Measurements from ENCODE around the gene UGT1A3.

The UGT1A3 gene

DNA sequence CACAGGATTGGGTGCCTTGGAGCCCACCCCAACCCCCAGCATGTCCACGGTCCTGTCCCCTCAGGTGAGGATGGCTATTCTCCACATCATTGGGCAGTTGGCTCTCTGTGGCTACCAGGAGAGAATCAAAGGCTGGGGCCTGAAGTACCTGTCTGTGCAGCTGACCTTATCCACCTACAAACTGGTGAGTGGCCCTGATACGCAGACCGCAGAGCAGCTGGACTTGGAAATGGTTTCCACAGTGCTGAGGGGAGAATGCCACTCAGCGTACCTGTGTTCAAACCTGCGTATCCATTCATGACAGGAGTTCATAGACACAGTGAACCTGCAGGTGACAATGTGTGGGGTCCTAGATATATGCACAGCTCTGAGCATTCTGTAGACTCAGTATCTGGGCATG, 70.9 kb downstream of the UGT1A3 start:
- DNase-seq: no peak

DNA sequence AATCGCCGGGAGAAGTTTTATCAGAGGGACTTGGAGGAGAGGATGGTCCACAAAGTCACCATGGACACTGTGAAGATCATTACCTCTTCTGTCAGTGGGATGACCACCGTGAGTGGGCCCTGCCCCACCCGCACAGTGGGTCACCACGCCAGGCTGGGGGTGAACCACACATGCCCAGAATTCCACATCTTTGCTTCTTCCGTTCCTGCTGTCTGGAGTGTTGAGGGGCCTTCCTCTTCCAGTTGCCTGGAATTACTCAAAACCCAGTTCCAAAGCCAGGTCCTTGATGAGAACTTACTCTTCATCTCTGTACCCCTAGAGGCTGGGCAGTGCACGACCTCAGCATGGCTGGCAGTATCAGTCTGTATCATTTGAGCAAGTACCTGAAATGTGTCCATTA, 71.4 kb downstream of the UGT1A3 start:
- no peak for DNase-seq

DNA sequence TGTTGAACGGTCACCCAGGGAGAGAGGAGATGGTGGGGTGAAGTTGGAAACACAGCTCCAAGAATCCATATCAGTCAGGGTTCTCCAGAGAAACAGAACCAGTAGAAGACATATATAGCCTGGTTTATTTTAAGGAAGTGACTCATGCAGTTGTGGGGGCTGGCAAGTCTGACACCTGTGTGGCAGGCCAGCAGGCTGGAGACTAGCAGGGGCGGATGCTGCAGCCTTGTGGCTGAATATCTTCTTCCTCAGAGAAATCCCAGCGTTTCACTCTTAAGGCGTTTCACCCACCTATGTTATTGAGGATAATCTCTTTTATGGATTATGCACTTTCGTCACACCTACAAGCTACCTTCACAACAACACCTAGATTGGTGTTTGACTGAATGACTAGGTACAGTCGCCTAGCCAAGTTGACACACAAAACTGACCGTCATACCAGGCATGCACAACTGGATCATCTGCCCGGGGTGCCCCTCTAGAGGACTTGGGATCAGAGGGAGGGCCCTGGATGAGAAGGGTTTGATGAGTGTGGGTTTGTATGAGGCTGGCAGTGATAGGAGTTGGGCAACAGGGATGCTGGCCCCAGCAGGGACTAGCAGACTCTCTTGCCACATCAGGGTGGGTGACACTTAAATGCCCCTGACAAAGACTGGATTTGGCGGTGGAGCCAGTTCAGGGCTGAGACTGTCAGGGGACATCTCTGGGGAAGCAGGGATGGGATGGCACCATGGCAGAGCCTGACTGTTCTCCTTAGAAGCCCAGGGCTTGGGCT, 72.7 kb downstream of the UGT1A3 start:
- no peak for DNase-seq

DNA sequence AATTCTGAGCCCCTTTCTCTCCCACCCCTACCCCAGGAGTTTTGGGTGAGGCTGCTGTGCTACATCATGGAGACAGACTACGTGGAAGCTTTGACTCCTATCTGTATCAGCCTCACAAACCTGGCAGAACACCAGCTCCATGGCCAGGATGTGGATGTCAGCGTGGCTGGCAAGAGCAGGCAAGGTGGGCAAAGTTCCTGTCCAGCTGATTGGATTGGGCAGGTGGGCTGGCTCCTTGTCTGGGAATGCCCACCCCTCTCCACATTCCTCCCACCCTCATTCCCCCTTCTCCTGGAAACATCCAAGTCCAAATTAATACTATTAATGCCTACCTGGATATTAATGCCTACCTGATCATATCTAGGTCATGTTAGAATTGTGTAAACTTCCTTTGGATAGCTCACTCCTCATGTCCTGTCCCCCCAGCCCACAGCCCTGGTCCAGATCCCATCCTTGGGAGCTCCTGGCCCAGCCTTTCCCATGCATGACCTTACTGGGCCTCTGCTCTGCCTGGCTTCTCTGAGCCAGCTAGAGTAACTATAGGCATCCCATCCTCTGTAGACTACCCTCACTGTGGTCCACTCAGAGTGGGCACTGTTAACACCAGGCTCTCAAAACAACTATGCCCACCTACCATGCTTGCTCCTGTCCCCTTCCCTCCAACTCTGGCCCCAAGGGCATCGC, 73.4 kb downstream of the UGT1A3 start:
- no peak for DNase-seq

DNA sequence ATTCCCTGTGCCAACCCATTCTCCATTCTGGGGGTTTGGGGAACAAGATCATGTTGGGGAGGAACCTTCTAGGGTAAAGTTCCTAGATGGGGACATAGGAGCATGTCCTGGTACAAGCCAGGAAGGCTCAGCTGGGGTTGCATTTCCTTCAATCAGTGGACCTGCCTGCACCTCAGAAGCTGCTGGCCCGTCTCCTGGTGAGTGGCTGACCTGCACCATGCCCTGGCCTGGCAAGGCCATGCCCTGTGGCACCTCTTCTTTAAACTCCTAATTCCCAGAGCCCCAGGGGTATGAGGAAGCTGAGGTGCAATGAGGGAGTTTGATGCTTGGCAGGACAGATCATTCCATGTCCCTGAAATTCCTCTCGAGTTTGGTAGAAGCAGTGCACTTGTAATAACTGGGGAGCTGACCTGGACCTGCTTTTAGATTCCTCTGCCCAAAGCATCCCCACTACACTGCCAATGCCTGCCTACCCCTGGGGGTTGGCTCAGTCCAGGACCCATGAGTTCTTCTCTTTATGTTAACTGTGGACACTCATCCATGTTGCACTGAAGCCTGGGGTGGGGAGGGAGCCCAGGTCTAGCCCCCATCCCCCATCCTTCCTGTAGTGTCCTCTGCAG, 74.6 kb downstream of the UGT1A3 start:
- no peak for DNase-seq

DNA sequence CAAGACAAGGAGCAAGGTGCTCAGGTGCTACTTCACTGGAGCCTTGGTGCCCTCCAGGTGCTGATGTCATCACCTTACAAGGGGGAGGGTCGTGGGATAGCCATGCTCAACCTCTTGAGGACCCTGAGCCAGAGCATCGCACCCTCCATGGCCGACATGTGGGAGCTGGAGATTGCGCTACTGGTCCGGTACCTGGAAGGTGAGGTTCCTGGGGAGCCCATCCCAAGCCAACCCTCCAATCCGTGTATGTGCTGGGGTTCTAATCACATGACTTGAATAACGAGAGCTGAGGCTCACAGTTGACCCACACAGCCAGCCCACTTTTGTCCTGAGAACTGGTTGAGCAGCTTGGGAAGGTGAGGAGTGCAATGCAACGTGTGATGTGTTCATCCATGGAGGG, 75.2 kb downstream of the UGT1A3 start:
- no peak for DNase-seq

DNA sequence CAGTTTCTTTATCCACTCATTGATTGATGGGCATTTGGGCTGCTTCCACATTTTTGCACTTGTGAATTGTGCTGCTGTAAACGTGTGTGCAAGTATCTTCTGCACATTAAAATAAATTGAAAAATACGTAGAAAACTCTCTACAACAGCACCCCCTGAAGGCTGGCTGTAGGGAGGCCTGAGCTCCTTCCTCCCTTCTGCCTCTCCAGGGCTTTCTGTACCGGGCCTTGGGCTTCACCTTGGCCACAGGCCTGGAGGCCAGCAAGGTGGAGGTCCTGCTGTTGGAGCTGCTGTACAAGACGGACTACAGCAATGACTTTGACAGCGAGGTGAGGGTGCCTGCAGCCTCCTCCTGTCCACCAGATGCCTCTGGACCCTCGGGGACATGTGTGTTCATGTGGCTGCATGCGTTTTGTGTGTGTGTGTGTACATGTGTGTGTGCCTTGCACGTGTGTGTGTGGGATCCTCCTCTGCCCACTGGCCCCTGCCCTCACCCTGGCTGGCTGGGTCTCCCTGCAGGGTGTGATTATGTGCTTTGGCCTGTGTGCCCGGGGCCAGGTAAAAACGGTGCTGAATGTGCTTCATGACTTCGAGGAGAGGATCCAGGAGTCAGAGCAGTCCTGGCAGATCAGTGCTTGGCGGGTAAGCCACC, 78.5 kb downstream of the UGT1A3 start:
- DNase-seq: no peak

DNA sequence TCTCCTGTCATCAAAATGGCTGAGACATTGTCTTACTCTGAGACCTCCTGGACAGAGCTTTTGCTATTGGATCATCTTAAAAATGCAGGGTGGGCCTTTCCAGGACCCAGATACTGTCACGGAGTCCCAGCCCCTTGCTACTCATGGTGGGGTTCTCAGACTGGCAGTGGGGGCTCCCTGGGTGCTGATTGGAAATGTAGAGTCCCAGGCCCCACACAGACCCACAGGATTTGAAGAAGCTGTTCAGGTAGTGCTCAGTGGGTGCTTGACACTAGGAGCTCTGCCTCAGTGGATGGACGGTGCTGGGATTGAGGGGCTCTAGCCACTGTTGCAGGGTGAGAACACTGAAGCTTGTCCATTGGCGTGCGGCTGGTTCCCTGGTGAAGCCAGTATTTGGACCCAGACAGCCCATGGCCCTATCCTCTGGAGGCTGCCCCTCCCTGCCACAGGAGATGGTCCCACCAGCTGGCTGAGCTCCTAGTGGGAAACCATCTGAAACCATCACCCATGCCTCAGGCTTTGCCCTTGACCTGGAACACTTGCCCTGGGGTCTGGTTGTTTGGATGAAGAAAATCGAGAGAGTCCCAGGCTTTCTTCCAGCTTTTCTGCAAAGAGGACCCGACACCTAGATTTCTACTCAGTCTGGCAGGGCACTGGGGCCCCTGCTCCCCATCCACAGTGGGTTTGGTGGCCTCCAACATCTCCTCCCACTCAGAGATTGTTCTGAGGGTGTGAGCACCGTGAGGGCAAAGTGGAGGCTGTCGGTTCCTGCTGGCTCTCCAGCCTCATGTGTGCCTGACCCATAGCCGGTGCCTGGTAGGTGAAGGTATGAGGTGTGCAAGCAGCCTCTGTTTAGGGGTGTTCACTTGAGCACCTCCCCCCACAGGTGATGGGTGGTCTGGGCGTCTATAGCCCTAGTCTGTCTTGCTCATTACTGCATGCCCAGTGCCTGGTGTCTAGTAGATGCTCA, 79.4 kb downstream of the UGT1A3 start:
- DNase-seq: no peak

DNA sequence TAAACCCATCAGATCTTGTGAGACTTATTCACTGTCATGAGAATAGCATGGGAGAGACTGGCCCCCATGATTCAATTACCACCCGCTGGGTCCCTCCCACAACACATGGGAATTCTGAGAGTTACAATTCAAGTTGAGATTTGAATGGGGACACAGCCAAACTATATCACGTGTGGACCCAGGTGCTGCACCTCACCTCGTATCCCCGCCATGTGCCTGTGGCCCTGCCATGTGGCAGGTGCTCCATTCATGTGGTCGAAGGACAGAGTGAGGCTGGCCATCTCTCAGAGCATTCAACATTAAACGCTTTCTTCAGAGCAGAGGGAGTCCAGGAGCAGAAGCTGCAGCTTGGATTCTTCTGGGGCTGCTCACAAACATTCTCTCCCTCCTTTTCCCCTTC, 81.5 kb downstream of the UGT1A3 start:
- DNase-seq: no peak

DNA sequence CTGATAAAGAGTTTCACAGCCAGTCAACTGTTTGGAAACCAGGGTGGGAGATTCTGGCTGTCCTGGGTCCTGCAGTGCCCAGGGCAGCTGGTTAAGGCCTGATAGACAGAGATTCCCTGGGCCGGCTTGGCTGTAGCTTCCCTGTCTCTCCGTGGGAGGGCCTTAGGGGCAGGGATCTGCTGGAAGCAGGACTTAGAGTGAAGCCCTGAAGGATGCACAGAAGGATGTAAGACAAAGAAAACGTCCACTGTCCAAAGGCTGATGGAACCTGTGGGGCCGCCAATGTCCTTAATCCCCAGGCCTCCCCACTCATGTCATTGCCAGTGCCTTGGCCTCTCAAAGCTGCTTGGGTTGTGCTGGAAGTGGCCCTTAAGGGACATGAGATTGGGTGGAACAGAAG, 82.2 kb downstream of the UGT1A3 start:
- no peak for DNase-seq

DNA sequence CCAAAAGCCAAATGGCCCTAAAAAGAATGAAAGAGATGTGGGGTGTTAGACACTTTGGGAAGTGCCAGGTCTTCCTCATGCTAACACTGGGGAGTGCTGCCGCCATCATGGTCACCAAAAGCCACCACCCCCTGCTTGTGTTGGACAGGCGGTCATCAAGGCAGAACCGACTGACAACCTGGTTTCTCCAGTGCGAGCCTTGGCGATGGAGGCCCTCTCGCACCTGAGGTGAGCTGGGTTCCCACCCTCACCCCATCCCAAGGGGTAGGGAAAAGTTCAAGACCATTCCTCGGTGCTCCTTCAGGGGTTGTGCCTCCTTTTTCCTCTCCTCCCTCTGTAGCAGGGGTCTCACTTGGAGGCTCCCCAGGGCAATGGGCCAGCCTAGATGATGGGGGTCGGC, 82.9 kb downstream of the UGT1A3 start:
- no peak for DNase-seq

DNA sequence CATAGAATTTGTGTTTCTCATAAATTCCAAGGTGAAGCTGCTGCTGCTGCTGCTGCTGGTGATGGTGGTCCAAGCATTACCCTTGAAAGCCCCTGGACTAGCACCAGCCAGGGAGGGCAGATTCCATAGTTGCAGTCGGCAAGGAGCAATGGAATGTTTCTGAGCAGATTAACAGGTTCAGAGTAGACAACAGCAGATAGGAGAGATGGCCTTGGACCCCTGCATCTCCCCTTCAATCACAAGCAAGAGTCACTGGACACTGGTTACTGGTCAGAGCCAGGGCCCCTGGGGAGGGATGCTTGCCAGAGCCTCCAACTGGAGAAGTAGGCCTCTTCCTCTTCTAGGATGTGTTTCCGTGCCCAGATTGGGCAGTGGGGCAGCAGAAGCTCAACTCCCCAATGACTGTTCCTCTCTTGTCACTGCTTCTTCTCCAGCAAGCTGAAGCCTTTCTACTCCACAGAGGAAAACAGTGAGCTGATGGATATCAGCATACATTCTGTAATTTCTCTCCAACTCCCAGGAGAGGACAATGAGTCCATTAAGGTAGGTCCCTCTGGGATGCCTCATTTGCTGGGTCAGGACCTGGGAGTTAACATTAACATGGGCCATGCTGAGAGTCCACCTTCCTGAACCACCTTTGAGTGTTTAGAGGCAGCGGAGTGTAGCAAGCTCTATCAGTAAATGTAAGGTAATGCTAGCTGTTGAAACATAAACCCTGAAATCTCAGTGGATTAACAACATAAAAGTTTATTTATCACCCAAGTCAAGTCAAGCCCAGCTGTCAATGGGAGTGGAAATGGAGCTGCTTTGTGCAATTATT, 84.6 kb downstream of the UGT1A3 start:
- no peak for DNase-seq

DNA sequence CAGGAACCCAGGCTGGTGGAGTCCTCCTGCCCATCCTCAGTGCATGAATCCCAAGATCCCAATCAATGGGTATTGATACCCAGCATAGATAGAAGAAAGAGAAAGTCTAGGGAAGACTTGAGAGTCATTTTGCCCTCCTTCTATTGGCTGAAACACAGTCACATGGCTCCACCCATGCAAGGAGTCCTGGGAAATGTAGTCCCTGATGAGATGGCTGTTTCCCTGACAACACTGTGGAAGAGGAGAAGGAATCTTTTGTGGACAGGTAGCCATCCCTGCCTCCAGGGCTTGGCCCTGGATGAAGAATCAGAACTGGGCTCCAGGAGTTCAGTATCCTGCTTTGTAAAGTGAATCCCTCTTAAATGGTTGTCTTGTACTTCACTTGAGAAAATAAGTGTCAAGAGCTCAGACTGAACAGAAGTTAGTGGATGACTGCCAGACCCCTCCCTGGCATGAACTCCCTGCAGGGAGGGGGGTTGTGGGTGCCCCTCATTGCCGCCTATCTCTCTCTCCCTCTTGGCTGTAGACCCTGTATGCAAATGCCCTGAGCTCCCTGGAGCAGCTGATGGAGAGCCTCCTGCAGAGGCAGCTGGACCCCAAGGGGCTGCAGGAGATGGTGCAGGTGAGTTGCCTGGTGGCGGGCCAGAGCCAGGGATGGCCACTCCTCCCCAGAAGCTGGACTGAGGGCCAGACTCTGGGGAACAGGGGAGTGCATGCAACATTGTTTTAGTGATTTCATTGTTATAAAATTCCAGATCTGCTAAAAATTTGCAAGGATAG, 85.4 kb downstream of the UGT1A3 start:
- DNase-seq: no peak

DNA sequence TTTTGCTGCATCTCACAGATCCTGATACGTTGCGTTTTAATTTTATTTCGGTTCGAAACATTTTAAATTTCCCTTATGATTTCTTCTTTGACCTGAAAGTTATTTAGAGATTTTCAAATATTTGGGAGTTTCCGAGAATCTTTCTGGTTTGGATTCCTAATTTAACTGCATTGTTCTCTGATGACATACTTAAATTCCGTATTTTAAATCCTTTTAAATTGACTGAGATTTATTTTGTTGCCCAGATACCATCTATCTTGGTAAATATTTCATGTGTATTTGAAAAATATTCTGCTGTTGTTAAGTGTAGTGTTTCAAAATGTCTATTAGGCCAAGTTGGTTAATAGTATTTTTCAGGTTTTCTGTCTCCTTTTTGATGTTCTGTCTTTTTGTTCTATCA, 87.0 kb downstream of the UGT1A3 start:
- DNase-seq: no peak

DNA sequence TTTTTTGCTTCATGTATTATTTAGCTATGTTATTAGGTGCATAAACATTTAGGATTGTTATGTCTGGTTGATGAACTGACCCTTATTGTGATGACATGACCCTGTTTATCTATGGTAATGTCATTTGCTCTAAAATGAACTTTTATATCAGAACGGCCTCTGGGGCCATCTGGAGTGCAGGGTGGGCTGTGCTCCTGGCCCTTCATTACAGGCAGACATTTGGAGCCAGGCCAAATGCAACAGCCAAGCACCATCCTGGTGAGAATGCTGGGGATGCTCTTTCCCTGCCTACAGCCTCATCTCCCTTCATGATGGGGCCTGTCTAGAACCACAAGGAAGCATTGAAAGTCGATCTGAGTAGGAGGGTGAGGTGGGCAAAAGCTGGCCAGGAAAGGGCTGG, 87.5 kb downstream of the UGT1A3 start:
- no peak for DNase-seq

DNA sequence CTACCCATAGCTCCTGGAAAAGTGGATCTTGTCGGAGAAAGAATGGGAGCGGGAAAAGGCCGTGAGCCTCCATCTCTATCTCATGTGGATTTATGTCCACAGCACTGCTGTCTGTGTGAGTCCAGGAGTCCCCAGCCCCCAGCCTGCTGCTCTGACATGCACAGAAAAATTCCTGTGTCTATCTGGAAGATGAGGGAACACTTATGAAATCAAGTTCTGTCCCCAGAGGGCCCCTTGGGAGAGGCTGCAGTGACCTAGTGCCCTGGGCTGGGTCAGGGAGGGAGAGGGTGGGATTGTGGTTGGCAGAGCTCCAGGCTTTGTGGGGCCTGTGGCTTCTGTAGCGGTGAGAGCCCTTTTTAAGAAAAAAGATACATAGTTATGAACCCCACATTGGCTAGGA, 87.9 kb downstream of the UGT1A3 start:
- no peak for DNase-seq

DNA sequence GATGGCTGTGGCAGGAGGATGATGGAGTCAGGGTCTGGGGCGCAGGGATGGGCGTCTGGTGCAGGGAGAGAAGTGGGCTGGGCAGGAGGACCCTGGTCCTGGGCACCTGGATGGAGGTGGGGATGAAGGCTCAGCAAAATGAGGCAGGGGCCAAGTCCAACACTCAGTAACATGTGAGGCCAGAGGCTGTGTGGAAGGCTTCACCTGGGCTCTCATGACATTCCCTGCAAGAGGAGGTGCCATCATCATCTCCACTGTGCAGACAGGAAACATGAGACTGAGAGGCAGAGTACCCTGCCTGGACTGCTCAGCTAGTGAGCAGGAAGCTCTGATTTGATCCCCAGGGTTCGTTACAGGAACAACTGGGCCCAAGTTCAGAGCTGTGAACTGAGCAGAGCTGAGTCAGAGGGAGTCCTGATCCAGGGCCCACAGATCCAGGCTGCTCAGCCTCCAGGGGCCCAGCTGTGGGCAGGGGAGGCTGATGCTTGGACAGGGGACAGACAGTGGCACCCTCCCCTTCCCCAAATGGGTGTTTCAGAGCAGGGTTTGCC, 88.6 kb downstream of the UGT1A3 start:
- no peak for DNase-seq

DNA sequence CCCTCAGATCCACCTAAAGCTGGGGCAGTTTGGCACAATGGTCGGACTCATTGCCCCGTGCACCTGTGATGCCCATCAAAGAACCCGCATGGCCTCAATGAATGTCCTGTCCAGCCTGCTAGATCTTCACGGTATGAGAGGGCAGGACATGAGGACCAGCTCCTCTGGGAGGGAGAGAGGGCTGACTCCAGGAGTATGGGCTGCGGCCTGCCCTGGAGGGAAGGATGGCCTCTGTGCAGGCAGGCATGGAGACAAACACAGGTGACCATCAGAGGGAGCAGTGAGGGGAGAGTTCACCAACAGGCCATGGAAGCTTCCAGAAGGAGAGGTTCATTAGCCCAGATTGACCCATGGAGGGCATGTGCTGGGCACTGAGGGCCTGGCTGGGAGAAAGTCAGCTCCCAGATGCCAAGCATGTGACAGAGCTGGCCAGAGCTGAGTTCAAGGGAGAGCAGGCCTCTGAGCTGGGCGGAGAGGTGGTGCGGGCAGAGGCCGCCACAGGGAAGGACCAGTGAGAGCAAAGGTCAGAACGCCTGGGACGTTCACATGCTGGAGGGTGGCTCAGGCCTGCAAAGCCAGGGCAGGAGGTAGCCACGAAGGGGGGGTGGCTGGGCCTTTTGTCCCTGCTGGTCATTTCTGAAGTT, 89.3 kb downstream of the UGT1A3 start:
- no peak for DNase-seq

DNA sequence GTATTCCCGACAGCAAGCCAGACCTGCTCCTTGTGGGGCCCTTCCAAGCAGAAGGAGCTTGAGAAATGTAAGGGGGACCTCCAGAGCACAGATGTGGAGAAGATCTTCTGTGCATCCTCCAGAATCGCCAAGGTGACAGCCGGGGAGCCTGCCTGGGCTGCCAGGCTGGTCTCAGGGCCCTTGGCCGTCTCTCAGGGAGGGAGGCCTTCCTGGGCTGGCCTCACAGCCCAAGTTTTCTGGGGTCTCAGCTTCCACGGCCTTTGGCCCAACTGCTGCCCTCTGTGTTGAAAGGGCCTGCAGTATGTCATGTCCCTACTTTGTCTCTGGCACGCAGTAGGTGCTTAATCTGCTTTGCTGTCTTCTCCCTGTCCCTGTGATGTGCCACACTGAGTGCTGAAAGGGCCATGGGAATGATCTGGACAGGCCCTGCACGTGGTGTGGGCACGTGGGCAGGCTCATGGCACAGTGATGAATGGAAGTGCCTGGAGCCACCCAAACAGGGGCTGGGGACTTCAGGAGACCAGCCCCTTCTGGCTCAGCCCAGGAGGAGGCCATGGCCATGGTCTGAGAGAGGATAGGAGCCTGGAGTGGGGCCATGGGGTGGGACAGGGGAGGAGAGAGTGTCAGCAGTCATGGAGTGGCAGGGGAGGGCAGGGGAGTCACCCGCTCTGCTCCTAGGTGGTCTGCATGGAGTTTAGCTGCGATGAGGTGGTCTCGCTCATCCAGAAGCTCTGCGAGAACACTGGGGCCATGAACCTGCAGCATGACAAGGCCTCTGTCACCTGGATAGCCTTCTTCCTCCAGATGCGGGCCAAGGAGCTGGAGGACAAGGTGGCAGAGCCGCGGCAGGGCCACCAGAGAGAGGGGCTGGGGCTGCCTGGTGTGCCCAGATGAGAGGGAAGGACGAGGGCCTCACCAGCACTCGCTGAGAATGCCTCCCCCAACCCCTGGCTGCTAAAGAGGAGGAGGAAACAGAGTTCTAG, 90.1 kb downstream of the UGT1A3 start:
- no peak for DNase-seq

All from retina (tissue), 1 donor.